Aorta (tissue), 5 donors: ENCODE measurements around the gene DCDC1. TPM values are rescaled to one million over a fixed set of nuclear protein-coding genes. Genes with fewer than 3 reads are reported as not detected.
"Not testable (repeated sequence)": the region's sequence is repeated elsewhere in the genome, so short reads cannot be mapped to it uniquely, and the experiment has no call there.

Experiments used
- ATAC-seq: fragments of 200-7000 bp; cut with Tn5 transposase; one replicate; pipeline ENCODE4 v1.9.1; 2022; ENCODE audit warnings: moderate library complexity; ENCODE audit not compliant: low FRiP score
- DNase-seq, 2 donors: peaks; one replicate each; pipeline ENCODE4 v3.0.0-alpha.2; 2020
- H3K27ac ChIP-seq, 2 donors: one replicate each; pipeline ENCODE4 v1.5.1; 2013; ENCODE audit warnings: low read length in 2 of 2, mild to moderate bottlenecking in 2 of 2, moderate library complexity in 2 of 2, control low read depth in 1 of 2, inconsistent platforms in 1 of 2, low read depth in 1 of 2
- H3K27me3 ChIP-seq, 2 donors: one replicate each; pipeline ENCODE4 v1.6.1; 2013; ENCODE audit warnings: control low read depth in 1 of 2, low read length in 1 of 2, mild to moderate bottlenecking in 1 of 2, moderate library complexity in 1 of 2; ENCODE audit not compliant: insufficient read depth in 2 of 2, control insufficient read depth in 1 of 2
- H3K36me3 ChIP-seq, 2 donors: one replicate each; pipeline ENCODE4 v1.6.1; 2013; ENCODE audit warnings: control low read depth in 1 of 2, low read length in 1 of 2, mild to moderate bottlenecking in 1 of 2; ENCODE audit not compliant: insufficient read depth in 2 of 2, control insufficient read depth in 1 of 2
- H3K4me1 ChIP-seq, 2 donors: one replicate each; pipeline ENCODE4 v1.6.1; 2013; ENCODE audit warnings: low read length in 2 of 2, control low read depth in 1 of 2, mild to moderate bottlenecking in 1 of 2, moderate library complexity in 1 of 2; ENCODE audit not compliant: insufficient read depth in 2 of 2, control insufficient read depth in 1 of 2
- H3K4me3 ChIP-seq, 2 donors: one replicate each; pipeline ENCODE4 v1.5.1; 2013; ENCODE audit warnings: low read length in 2 of 2, control low read depth in 1 of 2, mild to moderate bottlenecking in 1 of 2
- H3K9me3 ChIP-seq: one replicate; pipeline ENCODE4 v1.6.1; 2013; ENCODE audit warnings: mild to moderate bottlenecking, low read length; ENCODE audit not compliant: control insufficient read depth
- WGBS, 2 donors: extraction: QIAGEN DNeasy Blood & Tissue Kit; methylation state at CpG; one replicate each; pipeline ENCODE4 v1.1.7; 2013; 5-methylcytosine and 5-hydroxymethylcytosine counted together
- intact Hi-C, 2 donors: fragments of 100-400 bp; cut with DNase I; formaldehyde crosslinking; loops; one replicate each; pipeline versions ENCODE4 v1.14.2 to v1.15.0; 2022
- polyA plus RNA-seq, 2 donors: library from polyadenylated mRNA; stranded (reverse); fragments of 200-250 nt; gene quantifications; one replicate each; pipeline ENCODE4 v1.2.3, GENCODE V29; 2013
- total RNA-seq, 2 donors: library from RNA; stranded (reverse); fragmentation: NEBNext Ultra II Directional; extraction: Animal tissue kit (Norgen Biotek cat#: 25700); gene quantifications; one replicate each; pipeline ENCODE4 v1.2.1, GENCODE V29; 2021
- donor health status: healthy with polysubstance abuse.
- donor health status: Bipolar disorder and iron deficiency.
- donor health status: DM: no; HTN: no; CAD: no.
- donor health status: DM: no; HTN: no; CAD: no.
- donor health status: DM: yes; HTN: yes; CAD: no.

DCDC1 gene
- total and polyA plus RNA-seq, 4 donors: 0.51 to 0.52 TPM; not detected in 2

DNA sequence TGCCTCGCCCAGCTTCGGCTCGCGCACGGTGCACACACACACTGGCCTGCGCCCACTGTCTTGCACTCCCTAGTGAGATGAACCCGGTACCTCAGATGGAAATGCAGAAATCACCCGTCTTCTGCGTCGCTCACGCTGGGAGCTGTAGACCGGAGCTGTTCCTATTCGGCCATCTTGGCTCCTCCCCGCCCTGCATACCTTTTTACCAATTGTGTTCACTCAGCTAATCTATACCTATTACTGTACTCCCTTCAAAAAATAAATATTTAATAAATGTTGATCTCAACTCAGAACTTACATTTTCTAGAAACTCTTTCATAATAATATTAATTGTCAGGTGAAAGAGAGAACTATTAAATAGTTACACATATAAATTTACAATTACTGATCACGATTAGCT lies 48.0 kb downstream of the DCDC1 start:
- H3K4me3 ChIP-seq, H3K36me3 ChIP-seq, H3K9me3 ChIP-seq, DNase-seq, intact Hi-C loops, H3K27me3 ChIP-seq, H3K27ac ChIP-seq, ATAC-seq, H3K4me1 ChIP-seq: not testable (repeated sequence)
- WGBS, 2 donors: 93 to 96% methylated on average over 15 of the region's 15 CpGs

DNA sequence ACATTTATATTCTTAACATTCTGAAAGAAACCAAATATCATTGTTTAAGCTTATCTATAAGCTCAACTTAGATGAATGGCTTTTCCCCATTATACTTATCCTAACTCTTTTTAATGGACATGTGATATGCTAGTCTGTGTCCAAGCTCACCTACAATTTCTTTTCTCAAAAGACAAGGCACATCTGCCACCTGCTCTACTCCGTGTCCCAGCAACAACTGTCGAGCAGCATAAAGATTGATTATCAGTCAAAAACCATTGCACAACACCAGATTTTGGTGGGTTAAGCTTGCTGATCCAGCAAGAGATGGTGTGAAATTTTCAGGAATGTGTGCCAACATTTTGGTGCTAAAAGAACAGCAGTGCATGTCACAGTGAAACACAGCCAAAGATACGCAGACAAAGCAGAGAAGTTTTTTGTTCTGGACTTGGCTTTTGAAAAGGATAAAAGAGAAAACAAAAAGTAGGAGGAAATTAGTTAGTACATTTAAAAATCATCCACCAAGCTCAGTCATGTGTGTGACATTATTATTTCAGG lies 65.8 kb downstream of the DCDC1 start:
- WGBS, 2 donors: 50 to 52% methylated on average over 3 of the region's 3 CpGs
- Histone ChIP-seq H3K9me3 (no peaks in the 10 kb centered on the region), H3K27ac (no peak overlapping the region), H3K4me3 (no peak overlapping the region), H3K27me3 (no peaks in the 10 kb centered on the region), H3K4me1 (no peaks in the 10 kb centered on the region), H3K36me3 (no peaks in the 10 kb centered on the region)
- intact Hi-C loops: no loop called here
- ATAC-seq: no peak
- no peak for DNase-seq

DNA sequence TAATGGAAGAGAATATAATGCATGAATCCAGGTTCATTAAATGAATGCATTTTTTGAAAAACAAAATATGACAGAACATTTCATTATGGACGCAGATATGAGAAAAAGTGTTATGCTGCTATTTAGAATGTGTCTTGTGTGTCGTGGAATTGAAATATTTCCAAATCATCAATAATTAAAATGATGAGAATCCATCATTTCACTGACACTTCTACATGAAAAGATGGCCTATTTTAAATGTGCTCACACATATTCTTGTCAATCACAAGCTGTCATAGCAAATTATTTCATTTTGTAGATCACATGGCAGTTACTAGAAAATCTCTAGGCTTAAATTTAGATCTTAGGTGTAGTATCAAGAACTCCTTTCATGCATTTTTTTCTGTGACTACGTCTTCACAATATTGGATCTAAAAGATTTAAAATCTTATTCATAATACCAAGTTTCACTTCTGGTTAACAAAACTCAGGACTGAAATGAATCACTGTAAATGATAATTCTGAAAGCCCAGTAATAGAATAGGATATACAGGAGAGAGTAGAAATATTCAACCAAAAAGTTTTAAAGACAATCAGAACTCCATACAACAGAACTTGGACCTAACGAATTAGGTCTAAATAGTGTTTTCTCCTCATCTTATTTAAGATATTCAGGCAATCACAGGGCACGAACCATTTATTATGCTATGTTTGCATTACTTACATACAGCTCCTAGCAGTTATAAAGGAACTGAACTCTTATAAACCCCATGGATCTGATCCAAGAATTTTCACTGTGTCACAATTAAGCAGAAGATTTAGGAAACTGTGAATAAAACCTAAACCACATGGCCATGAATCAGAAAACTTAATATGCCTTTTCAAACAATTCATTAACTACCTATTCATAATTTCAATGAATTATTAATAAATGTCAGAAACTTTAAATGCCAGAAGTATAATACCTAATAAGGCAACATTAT lies 67.7 kb downstream of the DCDC1 start:
- Histone ChIP-seq H3K27ac (no peak overlapping the region), H3K4me3 (no peak overlapping the region), H3K4me1 (no peaks in the 10 kb centered on the region), H3K36me3 (no peaks in the 10 kb centered on the region), H3K9me3 (no peaks in the 10 kb centered on the region), H3K27me3 (no peaks in the 10 kb centered on the region)
- WGBS, 2 donors: 66 to 78% methylated on average over 5 of the region's 5 CpGs
- ATAC-seq: no peak
- DNase-seq: no peak
- intact Hi-C loops: no loop called here

DNA sequence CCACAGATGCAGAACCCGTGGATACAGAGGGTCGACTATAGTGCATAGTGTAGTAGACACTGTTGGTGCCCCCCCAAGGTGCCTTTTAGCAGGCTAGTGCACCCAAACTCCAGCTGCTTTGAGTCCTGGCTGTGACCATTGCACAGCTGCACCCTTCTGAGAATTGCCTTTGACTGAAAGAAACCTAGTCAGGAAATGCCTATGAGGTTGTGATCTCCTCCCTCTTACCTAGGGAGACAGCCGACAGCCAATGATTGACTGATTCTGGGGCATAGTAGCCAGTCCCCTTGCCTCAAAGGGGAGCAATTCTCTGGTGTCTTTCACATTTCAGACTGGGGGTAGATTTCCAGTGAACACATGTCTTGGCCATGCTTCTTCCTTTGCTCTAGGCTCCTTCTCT lies 74.2 kb downstream of the DCDC1 start:
- H3K9me3 ChIP-seq: no peaks in the 10 kb centered on the region
- H3K4me1 ChIP-seq: no peaks in the 10 kb centered on the region
- H3K4me3 ChIP-seq: no peak overlapping the region
- no peaks in the 10 kb centered on the region for H3K27me3 ChIP-seq
- DNase-seq (no peak), ATAC-seq (no peak)
- H3K27ac ChIP-seq: no peak overlapping the region
- intact Hi-C loops: no loop called here
- no peaks in the 10 kb centered on the region for H3K36me3 ChIP-seq
- WGBS, 2 donors: 77 to 84% methylated on average over 3 of the region's 3 CpGs

DNA sequence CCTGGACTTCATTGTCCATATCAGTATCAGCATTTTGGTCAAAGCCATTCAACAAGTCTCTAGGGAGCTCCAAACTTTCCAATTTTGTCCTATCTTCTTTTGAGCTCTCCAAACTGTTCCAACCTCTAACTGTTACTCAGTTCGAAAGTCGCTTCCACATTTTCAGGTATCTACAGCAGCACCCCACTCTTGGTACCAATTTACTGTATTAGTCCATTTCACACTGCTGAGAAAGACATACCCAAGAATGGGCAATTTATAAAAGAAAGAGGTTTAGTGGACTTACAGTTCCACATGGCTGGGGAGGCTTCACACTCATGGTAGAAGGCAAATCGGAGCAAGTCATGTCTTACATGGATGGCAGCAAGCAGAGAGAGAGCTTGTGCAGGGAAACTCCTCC lies 96.0 kb downstream of the DCDC1 start:
- WGBS, 2 donors: 90% methylated on average over 3 of the region's 3 CpGs
- intact Hi-C loops, H3K36me3 ChIP-seq: not testable (repeated sequence)

DNA sequence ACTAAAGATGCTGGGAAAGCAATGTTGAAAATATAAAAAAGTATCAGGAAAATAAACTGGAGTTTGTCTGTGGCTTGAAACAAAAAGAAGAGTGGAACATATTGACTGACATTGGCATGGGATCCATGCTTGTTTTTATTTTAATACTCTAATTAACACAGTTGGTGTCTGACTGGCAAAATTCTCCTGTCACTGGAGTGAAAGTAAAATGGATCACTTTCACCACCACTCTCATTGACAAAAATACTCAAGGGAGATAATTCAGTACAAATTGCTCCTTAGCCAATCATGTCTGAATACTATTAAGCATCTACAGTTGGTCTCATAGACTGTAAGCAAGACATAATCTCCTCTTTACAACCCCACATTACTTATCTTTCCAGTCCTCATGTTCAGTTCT lies 101.8 kb downstream of the DCDC1 start:
- no peaks in the 10 kb centered on the region for H3K36me3 ChIP-seq
- peaks cover under 1% of the 10 kb centered on the region for H3K9me3 ChIP-seq
- no peak overlapping the region for H3K27ac ChIP-seq
- intact Hi-C loops: no loop called here
- no peaks in the 10 kb centered on the region for H3K4me1 ChIP-seq
- ATAC-seq: no peak
- H3K27me3 ChIP-seq: no peaks in the 10 kb centered on the region
- no peak overlapping the region for H3K4me3 ChIP-seq
- no peak for DNase-seq

More for the DNA sequence above, 96.0 kb downstream of the DCDC1 start:
- not testable (repeated sequence) for H3K9me3 ChIP-seq, DNase-seq, H3K27ac ChIP-seq, H3K4me1 ChIP-seq, H3K27me3 ChIP-seq, H3K4me3 ChIP-seq, ATAC-seq

DNA sequence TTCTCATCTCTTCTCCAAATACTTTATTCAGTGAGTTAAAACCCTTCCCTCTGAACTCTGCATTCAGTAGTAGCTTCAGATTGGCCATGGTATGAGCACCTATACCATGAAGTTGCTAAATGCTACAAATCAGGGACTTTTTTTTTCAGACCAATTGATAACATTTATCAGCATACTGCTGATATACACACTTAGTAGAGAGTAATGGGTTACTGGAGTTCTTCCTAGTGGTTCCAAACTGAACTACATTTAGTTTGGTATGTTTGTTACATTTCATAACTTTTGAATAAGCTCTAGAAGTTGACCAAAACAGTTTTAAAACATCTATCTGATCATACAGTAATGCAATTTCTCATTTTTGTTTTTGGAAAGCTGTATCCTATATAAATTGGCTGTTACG lies 104.7 kb downstream of the DCDC1 start:
- Histone ChIP-seq H3K4me1 (no peaks in the 10 kb centered on the region), H3K27me3 (peaks cover 0 to under 1% of the 10 kb centered on the region in 2 donors), H3K36me3 (no peaks in the 10 kb centered on the region), H3K4me3 (no peak overlapping the region), H3K27ac (no peak overlapping the region), H3K9me3 (no peaks in the 10 kb centered on the region)
- DNase-seq: no peak
- 85 to 89% methylated on average over 1 of the region's 1 CpG for WGBS, 2 donors
- intact Hi-C loops: no loop called here
- no peak for ATAC-seq

DNA sequence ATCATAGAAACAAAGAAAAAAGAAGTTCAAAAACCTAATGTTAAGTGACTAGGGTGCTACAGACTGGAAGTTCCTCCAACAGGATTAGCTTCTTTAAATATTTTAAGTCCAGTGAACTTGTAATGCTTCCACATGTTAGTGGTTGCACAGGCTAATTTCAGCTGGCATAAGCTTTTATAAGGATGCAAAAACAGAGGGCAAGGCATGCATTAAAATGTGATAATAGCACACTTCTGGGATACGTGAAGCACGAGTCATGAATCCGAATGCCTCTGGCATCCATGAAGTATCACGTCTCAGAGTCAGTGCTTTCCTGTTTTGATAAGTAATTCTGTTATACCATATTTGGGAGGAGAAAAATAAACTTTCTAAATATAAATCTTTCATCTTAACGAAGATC lies 106.8 kb downstream of the DCDC1 start:
- Histone ChIP-seq H3K27me3 (peaks cover 0 to 1% of the 10 kb centered on the region in 2 donors), H3K36me3 (no peaks in the 10 kb centered on the region), H3K27ac (no peak overlapping the region), H3K9me3 (no peaks in the 10 kb centered on the region), H3K4me1 (no peaks in the 10 kb centered on the region), H3K4me3 (no peak overlapping the region)
- ATAC-seq (no peak), DNase-seq (no peak)
- WGBS, 2 donors: 6 to 13% methylated on average over 5 of the region's 5 CpGs
- intact Hi-C loops: no loop called here

DNA sequence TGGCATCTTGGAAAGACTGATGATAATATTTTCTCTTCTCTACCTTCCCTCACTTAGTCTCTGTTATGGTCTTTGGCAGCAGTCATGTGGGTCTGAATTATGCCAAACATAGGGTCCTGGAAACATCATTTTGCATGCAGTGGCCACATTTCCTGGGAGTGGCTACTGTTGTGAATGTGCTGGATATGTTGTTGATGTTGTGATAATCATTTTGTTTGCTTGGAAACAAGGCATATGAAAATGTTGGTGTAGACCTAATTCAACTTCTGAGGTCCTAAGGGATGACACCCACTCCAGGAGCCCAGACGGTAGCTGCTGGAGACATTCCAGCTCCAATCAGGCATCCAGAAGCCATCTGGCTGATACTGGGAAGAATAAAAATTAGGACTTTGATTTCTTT lies 109.7 kb downstream of the DCDC1 start:
- Histone ChIP-seq H3K27me3 (peaks cover 0 to 1% of the 10 kb centered on the region in 2 donors), H3K4me1 (no peaks in the 10 kb centered on the region), H3K9me3 (no peaks in the 10 kb centered on the region), H3K27ac (no peak overlapping the region), H3K4me3 (no peak overlapping the region), H3K36me3 (no peaks in the 10 kb centered on the region)
- DNase-seq (no peak), ATAC-seq (no peak)
- WGBS, 2 donors: 71 to 87% methylated on average over 1 of the region's 1 CpG
- intact Hi-C loops: no loop called here
